GM23338 (cell line): Measurements from ENCODE around the gene FMO3. TPM values are rescaled to one million over a fixed set of nuclear protein-coding genes. Genes with fewer than 3 reads are reported as not detected.

Experiments used
- ATAC-seq: fragments of 200-7000 bp; cut with Tn5 transposase; 3 replicates; pipeline ENCODE4 v1.9.1; 2020
- DNase-seq: peaks from one replicate; pipeline ENCODE4 v3.0.0-alpha.2; 2015; ENCODE audit warnings: low spot score
- H2AFZ ChIP-seq: fragments of 200-600 bp; sonication (generic); 2 replicates; pipeline ENCODE4 v1.8.0; 2016; ENCODE audit warnings: antibody characterized with exemption, mild to moderate bottlenecking, moderate library complexity
- H3F3A ChIP-seq: fragments of 200-600 bp; sonication (generic); replicated peaks from 2 replicates; pipeline ENCODE4 v1.8.0; 2017; ENCODE audit warnings: antibody characterized with exemption, mixed run types, low read depth
- H3K27ac ChIP-seq: fragments of 200-600 bp; sonication (generic); 2 replicates; pipeline ENCODE4 v1.6.1; 2016; ENCODE audit warnings: low read depth
- H3K27me3 ChIP-seq: fragments of 200-600 bp; sonication (generic); 2 replicates; pipeline ENCODE4 v1.8.0; 2016; ENCODE audit warnings: mild to moderate bottlenecking, mixed run types, moderate library complexity; ENCODE audit not compliant: insufficient read depth
- H3K36me3 ChIP-seq: fragments of 200-600 bp; sonication (generic); 2 replicates; pipeline ENCODE4 v1.8.0; 2016; ENCODE audit warnings: mild to moderate bottlenecking; ENCODE audit not compliant: insufficient read depth
- H3K4me1 ChIP-seq: fragments of 200-600 bp; sonication (generic); 2 replicates; pipeline ENCODE4 v1.8.0; 2016; ENCODE audit warnings: mild to moderate bottlenecking, moderate library complexity; ENCODE audit not compliant: insufficient read depth
- H3K4me2 ChIP-seq: fragments of 200-600 bp; sonication (generic); 2 replicates; pipeline ENCODE4 v1.7.1; 2017; ENCODE audit warnings: mixed run types
- H3K4me3 ChIP-seq: fragments of 200-600 bp; sonication (generic); 2 replicates; pipeline ENCODE4 v1.6.1; 2016; ENCODE audit warnings: mixed run types
- H3K79me2 ChIP-seq: fragments of 200-600 bp; sonication (generic); replicated peaks from 2 replicates; pipeline ENCODE4 v1.8.0; 2017; ENCODE audit warnings: mild to moderate bottlenecking; ENCODE audit not compliant: insufficient read depth
- H3K9me2 ChIP-seq: fragments of 200-600 bp; sonication (generic); 2 replicates; pipeline ENCODE4 v1.8.0; 2017; ENCODE audit not compliant: insufficient read depth
- H4K20me1 ChIP-seq: fragments of 200-600 bp; sonication (generic); replicated peaks from 2 replicates; pipeline ENCODE4 v1.8.0; 2017; ENCODE audit warnings: mild to moderate bottlenecking; ENCODE audit not compliant: insufficient read depth
- H3K27ac Mint-ChIP-seq: 2 replicates; pipeline ENCODE4 v1.8.0; 2020; ENCODE audit warnings: inconsistent platforms, mild to moderate bottlenecking, moderate library complexity, mixed read lengths
- H3K27me3 Mint-ChIP-seq: 3 replicates; pipeline ENCODE4 v1.8.0; 2022; ENCODE audit warnings: low read depth, mild to moderate bottlenecking, moderate library complexity, mixed read lengths, inconsistent platforms; ENCODE audit not compliant: insufficient read depth, poor library complexity
- H3K36me3 Mint-ChIP-seq: 3 replicates; pipeline ENCODE4 v1.8.0; 2021; ENCODE audit warnings: low read depth, mild to moderate bottlenecking, inconsistent platforms, moderate library complexity, mixed read lengths
- H3K4me1 Mint-ChIP-seq: 3 replicates; pipeline ENCODE4 v1.8.0; 2020; ENCODE audit warnings: mild to moderate bottlenecking, inconsistent platforms, mixed read lengths
- H3K4me3 Mint-ChIP-seq: 3 replicates; pipeline ENCODE4 v1.8.0; 2021; ENCODE audit warnings: moderate library complexity, mild to moderate bottlenecking, inconsistent platforms, mixed read lengths
- H3K9me3 Mint-ChIP-seq: 3 replicates; pipeline ENCODE4 v1.8.0; 2020; ENCODE audit warnings: moderate library complexity, mild to moderate bottlenecking, inconsistent platforms, mixed read lengths
- CREB1 ChIP-seq: fragments of 250-450 bp; sonication (Bioruptor Pico); IDR thresholded peaks from 2 replicates; pipeline ENCODE4 v1.5.0; 2020; ENCODE audit warnings: low read depth, mild to moderate bottlenecking, moderate library complexity
- CTCF ChIP-seq, 2 experiments: fragments of 200-600 bp in 1 of 2; sonication (generic) in 1 of 2; conservative IDR thresholded peaks; 2 replicates each; pipeline versions ENCODE4 v1.5.1 to v1.6.1; 2016 to 2017; ENCODE audit warnings: antibody characterized with exemption in 2 of 2, low read depth in 2 of 2, mild to moderate bottlenecking in 2 of 2, moderate library complexity in 1 of 2
- ETS1 ChIP-seq: IDR thresholded peaks from 2 replicates; pipeline ENCODE4 v1.6.1; 2016; ENCODE audit warnings: antibody characterized with exemption
- EZH2 ChIP-seq: fragments of 200-600 bp; sonication (generic); IDR thresholded peaks from one replicate; pipeline ENCODE4 v1.8.0; 2017; ENCODE audit warnings: antibody characterized with exemption, mild to moderate bottlenecking, low read depth; ENCODE audit not compliant: unreplicated experiment
- EZH2phosphoT487 ChIP-seq: fragments of 200-600 bp; sonication (generic); IDR thresholded peaks from one replicate; pipeline ENCODE4 v1.8.1; 2018; ENCODE audit warnings: antibody characterized with exemption; ENCODE audit not compliant: unreplicated experiment
- JUNB ChIP-seq: IDR thresholded peaks from one replicate; pipeline ENCODE4 v1.6.1; 2016; ENCODE audit warnings: antibody characterized with exemption; ENCODE audit not compliant: unreplicated experiment
- NANOG ChIP-seq: IDR thresholded peaks from 2 replicates; pipeline ENCODE4 v1.6.1; 2016; ENCODE audit warnings: antibody characterized with exemption, borderline replicate concordance
- POLR2AphosphoS5 ChIP-seq: IDR thresholded peaks from 2 replicates; pipeline ENCODE4 v1.6.1; 2016; ENCODE audit warnings: antibody characterized with exemption, low read depth
- REST ChIP-seq: IDR thresholded peaks from one replicate; pipeline ENCODE4 v1.6.1; 2018; ENCODE audit warnings: antibody characterized with exemption; ENCODE audit not compliant: unreplicated experiment
- STAT1 ChIP-seq: IDR thresholded peaks from one replicate; pipeline ENCODE4 v1.6.1; 2016; ENCODE audit warnings: antibody characterized with exemption; ENCODE audit not compliant: unreplicated experiment
- ZNF114 ChIP-seq: fragments of 250-450 bp; sonication (Bioruptor Pico); IDR thresholded peaks from 2 replicates; pipeline ENCODE4 v1.5.0; 2020; ENCODE audit warnings: mild to moderate bottlenecking, moderate library complexity
- ZNF331 ChIP-seq: fragments of 250-450 bp; sonication (Bioruptor Pico); IDR thresholded peaks from 2 replicates; pipeline ENCODE4 v1.5.0; 2020; ENCODE audit warnings: low read depth, mild to moderate bottlenecking, moderate library complexity
- ZNF462 ChIP-seq: fragments of 250-450 bp; sonication (Bioruptor Pico); IDR thresholded peaks from 2 replicates; pipeline ENCODE4 v1.5.0; 2020; ENCODE audit warnings: mild to moderate bottlenecking, moderate library complexity
- polyA plus RNA-seq: library from polyadenylated mRNA; unstranded; fragments of >200 nt; fragmentation: Nextera tagmentation; extraction: Ambion mirVana; gene quantifications from 2 replicates; pipeline ENCODE4 v1.2.1, GENCODE V29; 2016
- total RNA-seq: library from RNA; depleted of rRNA; stranded (reverse); fragments of >200 nt; shearing (Covaris generic); gene quantifications from 2 replicates; pipeline ENCODE4 v1.2.3, GENCODE V29; 2014

Gene FMO3
- total and polyA plus RNA-seq, 2 experiments from 2014 or later, result 0.26 TPM; not detected in 1

GRCh38 chr1:171166361-171166760 is 75.7 kb downstream of the FMO3 start:
- H2AFZ ChIP-seq, result no peak overlapping the region
- no peaks in the 10 kb centered on the region for H3K27me3 Mint-ChIP-seq
- DNase-seq (no peak), ATAC-seq (no peak)
- no peaks in the 10 kb centered on the region for H4K20me1 ChIP-seq
- H3K36me3 Mint-ChIP-seq, result peaks cover 2% of the 10 kb centered on the region; the same call in 2 of the 3 replicates
- no peak overlapping the region for H3K4me3 ChIP-seq
- peaks cover 8% of the 10 kb centered on the region; the same call in 2 of the 3 replicates for H3K9me3 Mint-ChIP-seq
- 0 out of 2 replicates have a peak, but pooled peaks cover 2% of the 10 kb centered on the region for H3K9me2 ChIP-seq
- no peaks in the 10 kb centered on the region for H3K79me2 ChIP-seq
- H3K4me1 ChIP-seq, result peaks cover 8% of the 10 kb centered on the region; the same call in 1 of the 2 replicates
- no peak overlapping the region for H3K4me3 Mint-ChIP-seq
- H3K4me2 ChIP-seq, result no peak overlapping the region
- no peak overlapping the region for H3K27ac Mint-ChIP-seq
- H3K27ac ChIP-seq, result no peak overlapping the region
- no peaks in the 10 kb centered on the region for H3K27me3 ChIP-seq
- no peaks in the 10 kb centered on the region for H3K36me3 ChIP-seq
- peaks cover 2% of the 10 kb centered on the region for H3K4me1 Mint-ChIP-seq
- TF ChIP-seq EZH2phosphoT487, result no peak
- TF ChIP-seq CTCF (conservative IDR thresholded peaks at IDR 0.05; ENCODE audit: low read depth in 2 of 2), result no peak
- no peak for TF ChIP-seq REST
- no peak for TF ChIP-seq CREB1
- TF ChIP-seq ZNF331 (CRISPR knock-in tag), result no peak
- no peak for TF ChIP-seq STAT1
- no peak for TF ChIP-seq ETS1
- no peak for TF ChIP-seq POLR2AphosphoS5
- no peak for TF ChIP-seq JUNB
- TF ChIP-seq ZNF114, result no peak
- no peak for TF ChIP-seq EZH2
- no peak for TF ChIP-seq NANOG
- TF ChIP-seq ZNF462, result no peak
- no peaks in the 10 kb centered on the region for H3F3A ChIP-seq
